HL-60 (cell line): ENCODE measurements around the gene MACROD2.

Experiments
- DNase-seq, 2 experiments: peaks; one replicate each; pipeline ENCODE4 v3.0.0-alpha.2; 2010 to 2020; ENCODE audit warnings: low read depth in 1 of 2, low spot score in 1 of 2
- H3K27ac ChIP-seq: fragments of 250-450 bp; sonication (Bioruptor Pico); replicated peaks from 2 replicates; pipeline ENCODE4 v1.5.1; 2020; ENCODE audit warnings: mild to moderate bottlenecking, moderate library complexity
- H3K27me3 ChIP-seq: fragments of 250-450 bp; sonication (Bioruptor Pico); 2 replicates; pipeline ENCODE4 v1.5.1; 2021; ENCODE audit warnings: mild to moderate bottlenecking, moderate library complexity; ENCODE audit not compliant: insufficient read depth, poor library complexity, severe bottlenecking
- H3K4me3 ChIP-seq: replicated peaks from 2 replicates; pipeline ENCODE4 v1.5.1; 2011; ENCODE audit warnings: mild to moderate bottlenecking, control low read depth, low read length; ENCODE audit not compliant: insufficient read depth
- CTCF ChIP-seq: IDR thresholded peaks from one replicate; pipeline ENCODE4 v1.5.1; 2011; ENCODE audit warnings: low read length, control low read depth, inconsistent platforms; ENCODE audit not compliant: insufficient read depth
- GABPA ChIP-seq: IDR thresholded peaks from 2 replicates; pipeline ENCODE4 v1.6.1; 2012; ENCODE audit warnings: low read depth
- POLR2AphosphoS5 ChIP-seq: IDR thresholded peaks from 2 replicates; pipeline ENCODE4 v1.6.1; 2012; ENCODE audit warnings: low read depth
- REST ChIP-seq: IDR thresholded peaks from 2 replicates; pipeline ENCODE4 v1.6.1; 2012; ENCODE audit warnings: low read depth; ENCODE audit not compliant: insufficient replicate concordance
- SPI1 ChIP-seq: IDR thresholded peaks from 2 replicates; pipeline ENCODE4 v1.6.1; 2012; ENCODE audit warnings: low read depth, mild to moderate bottlenecking, borderline replicate concordance

Gene MACROD2

GRCh38 chr20:15005300-15005986 lies 1010.1 kb downstream of the MACROD2 start:
- H3K27me3 ChIP-seq, result no peaks in the 10 kb centered on the region
- TF ChIP-seq CTCF (no peak), GABPA (no peak), POLR2AphosphoS5 (no peak), REST (no peak), SPI1 (no peak)
- no peak for DNase-seq
- H3K27ac ChIP-seq, result no peak overlapping the region
- no peak overlapping the region for H3K4me3 ChIP-seq

GRCh38 chr20:15011631-15012030 lies 1016.3 kb downstream of the MACROD2 start:
- Histone ChIP-seq H3K4me3 (no peak overlapping the region), H3K27me3 (no peaks in the 10 kb centered on the region), H3K27ac (no peak overlapping the region)
- TF ChIP-seq SPI1 (no peak), REST (no peak), CTCF (no peak), GABPA (no peak), POLR2AphosphoS5 (no peak)
- DNase-seq, result no peak

- H3K4me3 ChIP-seq, result no peak overlapping the region
These were observed 1017.2 kb downstream of the MACROD2 start for GRCh38 chr20:15012566-15012965.

More at GRCh38 chr20:15012566-15012965, 1017.2 kb downstream of the MACROD2 start:
- no peak for DNase-seq
- Histone ChIP-seq H3K27me3 (no peaks in the 10 kb centered on the region), H3K27ac (no peak overlapping the region)
- TF ChIP-seq REST, result no peak
- no peak for TF ChIP-seq GABPA
- no peak for TF ChIP-seq SPI1
- TF ChIP-seq POLR2AphosphoS5, result no peak
- no peak for TF ChIP-seq CTCF
